Measurements from ENCODE around the gene KIF16B. TPM values are rescaled to one million over a fixed set of nuclear protein-coding genes. Genes with fewer than 3 reads are reported as not detected.

KIF16B gene
- total and polyA plus RNA-seq, 2 of the 13 experiments (the other 11 are each of a cell fraction or from before 2014, with no cell fraction given) = 6.9 to 18.0 TPM

- peak; percentile 59 for TF ChIP-seq USF2 (IDR thresholded peaks at IDR 0.05; ENCODE audit: low read depth, low read length)
- peak; percentile 73 for TF ChIP-seq USF2 (CRISPR knock-in tag; IDR thresholded peaks at IDR 0.05; ENCODE audit: borderline replicate concordance)
- TF ChIP-seq MAX (IDR thresholded peaks at IDR 0.05) = peak; percentile 97
- 0 out of 2 replicates have a peak, but pooled peaks have one; percentile 37 for TF ChIP-seq ARHGAP35 (CRISPR knock-in tag; IDR thresholded peaks at IDR 0.05; ENCODE audit: borderline replicate concordance)
- peak; percentile 94 for TF ChIP-seq IKZF5 (CRISPR knock-in tag; IDR thresholded peaks at IDR 0.05)
- peak; percentile 89 for TF ChIP-seq RXRB (CRISPR knock-in tag; IDR thresholded peaks at IDR 0.05; ENCODE audit: borderline replicate concordance)
- no peak for TF ChIP-seq PAF1 (CRISPR knock-in tag; IDR thresholded peaks at IDR 0.05)
- TF ChIP-seq AKAP8 (CRISPR knock-in tag; IDR thresholded peaks at IDR 0.05) = 0 out of 2 replicates have a peak, but pooled peaks have one; percentile 34
- peak; percentile 99 for TF ChIP-seq KDM2A (CRISPR knock-in tag; IDR thresholded peaks at IDR 0.05; ENCODE audit: borderline replicate concordance, low read depth)
- peak; percentile 93 for TF ChIP-seq HMGXB3 (CRISPR knock-in tag; IDR thresholded peaks at IDR 0.05; ENCODE audit: borderline replicate concordance)
- peak; percentile 83 for TF ChIP-seq DRAP1 (CRISPR knock-in tag; IDR thresholded peaks at IDR 0.05)
- TF ChIP-seq SMAD1 (CRISPR knock-in tag; IDR thresholded peaks at IDR 0.05; ENCODE audit: borderline replicate concordance, low read depth) = no peak; the same call in 1 of the 2 replicates
- peak; percentile 93; the same call in 1 of the 2 replicates for TF ChIP-seq NCOA1 (CRISPR knock-in tag; IDR thresholded peaks at IDR 0.05)
- TF ChIP-seq ZNF598 (CRISPR knock-in tag; IDR thresholded peaks at IDR 0.05; ENCODE audit: borderline replicate concordance) = peak; percentile 91; the same call in 1 of the 2 replicates
Measured at GRCh38 chr20:16573001-16573965, at the start of gene KIF16B (continued).
